Astrocyte (in vitro differentiated cells and primary cell): ENCODE results near the gene ADSS1. TPM values are rescaled to one million over a fixed set of nuclear protein-coding genes. Genes with fewer than 3 reads are reported as not detected.

ENCODE experiments used
- DNase-seq: peaks from one replicate; pipeline ENCODE4 v3.0.0-alpha.2; 2010; ENCODE audit warnings: low read depth
- FAIRE-seq: peaks from 2 replicates; lab custom pipeline; 2011; peaks lifted over from hg19 to GRCh38; lab: Jason Lieb, UNC
- H2AFZ ChIP-seq: 2 replicates; pipeline ENCODE4 v1.6.0; 2012; ENCODE audit warnings: low read depth, low read length, inconsistent platforms
- H3K27ac ChIP-seq: 2 replicates; pipeline ENCODE4 v1.5.1; 2011; ENCODE audit warnings: low read depth, low read length, inconsistent platforms
- H3K27me3 ChIP-seq: 2 replicates; pipeline ENCODE4 v1.6.0; 2011; ENCODE audit warnings: low read length, inconsistent platforms; ENCODE audit not compliant: insufficient read depth
- H3K36me3 ChIP-seq: 2 replicates; pipeline ENCODE4 v1.5.1; 2011; ENCODE audit warnings: low read length, inconsistent platforms; ENCODE audit not compliant: insufficient read depth
- H3K4me1 ChIP-seq: 2 replicates; pipeline ENCODE4 v1.5.1; 2011; ENCODE audit warnings: low read length, inconsistent platforms; ENCODE audit not compliant: insufficient read depth
- H3K4me2 ChIP-seq: 2 replicates; pipeline ENCODE4 v1.6.0; 2012; ENCODE audit warnings: low read length, inconsistent platforms
- H3K4me3 ChIP-seq: 2 replicates; pipeline ENCODE4 v1.5.1; 2011; ENCODE audit warnings: low read depth, mild to moderate bottlenecking, low read length, inconsistent platforms; ENCODE audit not compliant: insufficient read depth
- H3K79me2 ChIP-seq: 2 replicates; pipeline ENCODE4 v1.6.0; 2012; ENCODE audit warnings: mild to moderate bottlenecking, low read length, inconsistent platforms; ENCODE audit not compliant: insufficient read depth
- H3K9ac ChIP-seq: 2 replicates; pipeline ENCODE4 v1.6.0; 2012; ENCODE audit warnings: mild to moderate bottlenecking, low read length, inconsistent platforms
- H3K9me3 ChIP-seq: 2 replicates; pipeline ENCODE4 v1.5.1; 2012; ENCODE audit warnings: low read depth, mild to moderate bottlenecking, low read length, inconsistent platforms; ENCODE audit not compliant: insufficient read depth
- H4K20me1 ChIP-seq: 2 replicates; pipeline ENCODE4 v1.6.0; 2012; ENCODE audit warnings: low read length, inconsistent platforms; ENCODE audit not compliant: insufficient read depth
- H3K27ac Mint-ChIP-seq: one replicate; pipeline ENCODE4 v1.8.0; 2021; ENCODE audit warnings: mild to moderate bottlenecking, mixed read lengths; ENCODE audit not compliant: unreplicated experiment
- H3K27me3 Mint-ChIP-seq: one replicate; pipeline ENCODE4 v1.8.0; 2021; ENCODE audit warnings: low read depth, mixed read lengths; ENCODE audit not compliant: unreplicated experiment
- H3K36me3 Mint-ChIP-seq: one replicate; pipeline ENCODE4 v1.8.0; 2021; ENCODE audit warnings: low read depth, mixed read lengths; ENCODE audit not compliant: unreplicated experiment
- H3K4me1 Mint-ChIP-seq: one replicate; pipeline ENCODE4 v1.8.0; 2021; ENCODE audit warnings: low read depth, mixed read lengths; ENCODE audit not compliant: unreplicated experiment
- H3K4me3 Mint-ChIP-seq: one replicate; pipeline ENCODE4 v1.8.0; 2021; ENCODE audit warnings: mild to moderate bottlenecking, moderate library complexity, mixed read lengths; ENCODE audit not compliant: unreplicated experiment
- H3K9me3 Mint-ChIP-seq: one replicate; pipeline ENCODE4 v1.8.0; 2021; ENCODE audit warnings: mild to moderate bottlenecking, mixed read lengths; ENCODE audit not compliant: unreplicated experiment
- EZH2 ChIP-seq: IDR thresholded peaks from 2 replicates; pipeline ENCODE4 v1.6.1; 2012; ENCODE audit warnings: mild to moderate bottlenecking, low read length, inconsistent platforms; ENCODE audit not compliant: insufficient read depth
- total RNA-seq: library from RNA; stranded (reverse); gene quantifications from 2 replicates; pipeline ENCODE4 v1.2.1, GENCODE V29; 2021
- TF ChIP-seq, protein P1 (sequence below): IDR thresholded peaks from 2 replicates; pipeline ENCODE4 v1.5.1; 2011; ENCODE audit warnings: low read depth, mild to moderate bottlenecking, inconsistent platforms, low read length, moderate library complexity; ENCODE audit not compliant: insufficient read depth

The ADSS1 gene
- total RNA-seq, 1 donor from 2014 or later = 4.4 TPM

DNA sequence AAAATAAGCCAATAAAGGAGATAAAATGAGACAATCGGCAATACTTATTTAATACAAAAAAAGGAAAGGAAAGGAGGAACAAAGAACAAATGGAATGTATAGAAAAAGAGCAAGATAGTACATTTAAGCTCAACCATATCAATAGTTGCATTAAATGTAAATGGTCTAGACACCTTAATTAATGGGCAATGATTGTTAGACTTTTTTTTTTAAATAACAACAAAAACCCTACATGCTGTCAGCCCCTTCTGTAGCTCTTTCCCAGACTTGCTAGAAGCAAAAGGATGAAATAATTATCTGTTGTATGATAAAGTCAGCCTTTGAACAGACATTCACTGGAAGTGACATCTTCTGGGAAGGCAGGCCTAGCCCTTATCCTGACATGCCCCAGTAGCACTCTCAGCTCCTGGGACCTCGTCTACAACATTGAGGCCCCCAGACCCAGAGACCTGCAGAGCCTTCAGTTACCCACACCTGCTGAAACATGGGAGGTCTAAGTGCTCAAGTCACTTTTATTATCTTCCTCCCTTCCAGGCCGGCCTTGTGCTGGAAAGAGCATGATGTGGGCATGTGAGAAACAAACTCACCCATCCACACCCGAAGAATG is 42.3 kb downstream of the ADSS1 start:
- Mint-ChIP-seq H3K36me3 (peaks cover 19% of the 10 kb centered on the region), H3K27ac (no peak overlapping the region), H3K9me3 (no peaks in the 10 kb centered on the region), H3K4me3 (peak overlapping the region; percentile 29), H3K4me1 (peaks cover 3% of the 10 kb centered on the region), H3K27me3 (no peaks in the 10 kb centered on the region)
- Histone ChIP-seq H3K4me2 (no peak overlapping the region), H3K4me3 (no peak overlapping the region), H3K27me3 (no peaks in the 10 kb centered on the region), H3K36me3 (peaks cover 4% of the 10 kb centered on the region), H3K9me3 (no peaks in the 10 kb centered on the region), H4K20me1 (peaks cover 15% of the 10 kb centered on the region), H3K9ac (no peak overlapping the region), H2AFZ (no peak overlapping the region), H3K27ac (no peak overlapping the region), H3K79me2 (no peaks in the 10 kb centered on the region), H3K4me1 (peaks cover 3% of the 10 kb centered on the region)
- TF ChIP-seq EZH2 = no peak
- TF ChIP-seq, protein P1, sequence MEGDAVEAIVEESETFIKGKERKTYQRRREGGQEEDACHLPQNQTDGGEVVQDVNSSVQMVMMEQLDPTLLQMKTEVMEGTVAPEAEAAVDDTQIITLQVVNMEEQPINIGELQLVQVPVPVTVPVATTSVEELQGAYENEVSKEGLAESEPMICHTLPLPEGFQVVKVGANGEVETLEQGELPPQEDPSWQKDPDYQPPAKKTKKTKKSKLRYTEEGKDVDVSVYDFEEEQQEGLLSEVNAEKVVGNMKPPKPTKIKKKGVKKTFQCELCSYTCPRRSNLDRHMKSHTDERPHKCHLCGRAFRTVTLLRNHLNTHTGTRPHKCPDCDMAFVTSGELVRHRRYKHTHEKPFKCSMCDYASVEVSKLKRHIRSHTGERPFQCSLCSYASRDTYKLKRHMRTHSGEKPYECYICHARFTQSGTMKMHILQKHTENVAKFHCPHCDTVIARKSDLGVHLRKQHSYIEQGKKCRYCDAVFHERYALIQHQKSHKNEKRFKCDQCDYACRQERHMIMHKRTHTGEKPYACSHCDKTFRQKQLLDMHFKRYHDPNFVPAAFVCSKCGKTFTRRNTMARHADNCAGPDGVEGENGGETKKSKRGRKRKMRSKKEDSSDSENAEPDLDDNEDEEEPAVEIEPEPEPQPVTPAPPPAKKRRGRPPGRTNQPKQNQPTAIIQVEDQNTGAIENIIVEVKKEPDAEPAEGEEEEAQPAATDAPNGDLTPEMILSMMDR = no peak
- DNase-seq = no peak
- no peak for FAIRE-seq

DNA sequence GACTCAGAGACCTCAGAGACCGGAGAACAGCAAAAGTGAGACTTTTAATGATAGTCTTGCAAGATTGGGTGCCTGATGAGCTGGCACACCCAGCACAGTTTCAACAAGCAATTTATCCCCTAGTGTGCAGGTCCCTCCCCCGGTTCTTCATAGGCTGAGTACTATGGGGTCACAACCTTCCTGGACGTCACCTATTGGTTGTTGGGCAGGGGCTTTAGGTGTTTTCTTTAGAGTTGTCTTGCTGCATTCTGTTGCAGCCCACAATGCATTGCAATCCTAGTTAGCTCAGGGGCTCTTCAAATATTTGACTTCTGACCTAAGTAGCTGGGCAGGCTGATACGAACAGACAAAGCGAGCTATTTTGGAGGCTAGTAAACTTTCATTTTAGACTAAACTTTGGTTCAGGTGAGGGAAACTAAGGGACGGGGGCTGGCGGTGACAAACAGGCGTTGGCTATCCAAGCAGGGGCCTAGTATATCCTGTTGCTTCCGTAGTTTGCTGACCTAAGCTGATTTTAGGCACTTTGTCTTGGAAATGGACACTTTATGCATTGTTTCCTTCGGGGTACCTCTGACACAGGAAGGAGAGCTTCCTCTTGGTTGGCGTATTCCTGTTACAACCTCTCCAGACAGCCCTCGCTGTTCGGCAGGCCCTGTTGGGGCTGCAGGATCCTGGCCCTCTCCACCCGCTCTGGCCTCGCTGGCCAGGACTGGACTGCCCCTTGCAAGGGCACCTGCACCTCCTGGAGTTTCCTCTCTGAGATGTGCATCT is 43.0 kb downstream of the ADSS1 start:
- Histone ChIP-seq H2AFZ (no peak overlapping the region), H3K9me3 (no peaks in the 10 kb centered on the region), H3K27me3 (no peaks in the 10 kb centered on the region), H3K9ac (no peak overlapping the region), H3K4me1 (peaks cover 3% of the 10 kb centered on the region), H3K27ac (no peak overlapping the region), H3K4me3 (no peak overlapping the region), H3K4me2 (no peak overlapping the region), H4K20me1 (peaks cover 20% of the 10 kb centered on the region), H3K36me3 (peaks cover 4% of the 10 kb centered on the region), H3K79me2 (no peaks in the 10 kb centered on the region)
- TF ChIP-seq, protein P1 = no peak
- no peak for TF ChIP-seq EZH2
- peaks cover 17% of the 10 kb centered on the region for H3K36me3 Mint-ChIP-seq
- DNase-seq (no peak), FAIRE-seq (no peak)
- peak overlapping the region; percentile 29 for H3K4me3 Mint-ChIP-seq
- H3K27me3 Mint-ChIP-seq = no peaks in the 10 kb centered on the region
- H3K4me1 Mint-ChIP-seq = peaks cover 3% of the 10 kb centered on the region
- H3K9me3 Mint-ChIP-seq = no peaks in the 10 kb centered on the region
- H3K27ac Mint-ChIP-seq = no peak overlapping the region

DNA sequence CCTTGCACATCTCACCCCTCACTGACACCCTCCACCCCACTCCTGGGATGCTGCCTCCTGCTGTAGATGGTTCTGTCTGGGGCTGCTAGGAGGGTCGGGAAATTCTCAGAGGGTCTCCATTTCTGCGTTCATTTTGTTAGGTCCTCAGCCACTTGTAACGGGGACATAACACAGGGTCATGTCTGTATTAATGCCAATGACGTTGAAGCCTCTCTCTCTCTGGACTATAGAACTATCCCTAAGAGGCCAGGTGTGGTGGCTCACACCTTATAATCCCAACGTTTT is 43.5 kb downstream of the ADSS1 start:
- no peaks in the 10 kb centered on the region for H3K27me3 Mint-ChIP-seq
- H3K9me3 ChIP-seq = no peaks in the 10 kb centered on the region

More for the DNA sequence above, 43.5 kb downstream of the ADSS1 start:
- Histone ChIP-seq H3K9ac (no peak overlapping the region), H2AFZ (no peak overlapping the region), H4K20me1 (peaks cover 21% of the 10 kb centered on the region), H3K4me1 (peaks cover 3% of the 10 kb centered on the region), H3K4me2 (no peak overlapping the region), H3K79me2 (no peaks in the 10 kb centered on the region), H3K4me3 (no peak overlapping the region), H3K27ac (no peak overlapping the region), H3K36me3 (peaks cover 4% of the 10 kb centered on the region), H3K27me3 (no peaks in the 10 kb centered on the region)
- Mint-ChIP-seq H3K36me3 (peaks cover 15% of the 10 kb centered on the region), H3K9me3 (no peaks in the 10 kb centered on the region), H3K27ac (no peak overlapping the region), H3K4me1 (peaks cover 3% of the 10 kb centered on the region), H3K4me3 (no peak overlapping the region)
- FAIRE-seq (no peak), DNase-seq (no peak)
- TF ChIP-seq, protein P1 = no peak
- no peak for TF ChIP-seq EZH2
